RWPE1 (cell line): ENCODE measurements around the gene PER1.
"Not testable (repeated sequence)": the region's sequence is repeated elsewhere in the genome, so short reads cannot be mapped to it uniquely, and the experiment has no call there.

Experiments used
- CTCF ChIA-PET: fragments of 350-600 bp; sonication (Branson Sonifier 250); formaldehyde crosslinking; extraction: SDS; loops from one replicate; lab custom pipeline; 2021; lab: Yijun Ruan, JAX
- POLR2A ChIA-PET: fragments of 400-600 bp; formaldehyde crosslinking; extraction: SDS; loops from one replicate; lab custom pipeline; 2020; ENCODE audit warnings: antibody characterized with exemption; ENCODE audit not compliant: low non-redundant PET; lab: Yijun Ruan, JAX
- DNase-seq: peaks from one replicate; pipeline ENCODE4 v3.0.0; 2012; ENCODE audit warnings: low spot score
- H3K27ac ChIP-seq: fragments of 450-650 bp; 2 replicates; pipeline ENCODE4 v1.5.1; 2017
- TF ChIP-seq, protein P1 (sequence below): fragments of 450-650 bp; conservative IDR thresholded peaks from 2 replicates; pipeline ENCODE4 v1.5.1; 2017; ENCODE audit warnings: low read depth, mild to moderate bottlenecking

The PER1 gene

GRCh38 chr17:8110907-8111306 is 41.3 kb downstream of the PER1 start:
- POLR2A ChIA-PET: no interaction called here

DNA sequence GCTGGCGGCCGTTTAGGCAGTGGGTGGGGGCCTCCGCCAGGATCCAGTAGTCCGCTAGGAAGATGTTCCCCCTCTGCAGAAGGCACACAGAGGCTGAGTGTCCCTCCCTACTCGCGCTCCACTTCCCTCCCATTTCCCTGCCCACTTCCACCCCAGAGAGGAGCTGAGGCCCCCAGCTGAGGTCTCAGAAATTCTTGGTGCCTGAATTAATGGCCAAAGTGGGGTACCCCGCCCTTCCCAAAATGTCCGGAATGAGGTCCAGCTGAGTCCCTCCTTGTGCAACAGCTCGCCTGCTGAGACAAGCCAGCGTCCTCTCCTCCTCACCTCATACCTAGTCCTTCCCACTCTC is 41.8 kb downstream of the PER1 start:
- CTCF ChIA-PET: interaction anchor here (0.6 to 2.4 kb wide), 17 partner anchors 9 to 170 kb away, joined by 3 to 16 read pairs (median 4); no protein-coding TSS in a partner anchor
- no peak overlapping the region; the same call in 1 of the 2 replicates for H3K27ac ChIP-seq
- POLR2A ChIA-PET: no interaction called here
- no peak for DNase-seq
- TF ChIP-seq, protein P1, sequence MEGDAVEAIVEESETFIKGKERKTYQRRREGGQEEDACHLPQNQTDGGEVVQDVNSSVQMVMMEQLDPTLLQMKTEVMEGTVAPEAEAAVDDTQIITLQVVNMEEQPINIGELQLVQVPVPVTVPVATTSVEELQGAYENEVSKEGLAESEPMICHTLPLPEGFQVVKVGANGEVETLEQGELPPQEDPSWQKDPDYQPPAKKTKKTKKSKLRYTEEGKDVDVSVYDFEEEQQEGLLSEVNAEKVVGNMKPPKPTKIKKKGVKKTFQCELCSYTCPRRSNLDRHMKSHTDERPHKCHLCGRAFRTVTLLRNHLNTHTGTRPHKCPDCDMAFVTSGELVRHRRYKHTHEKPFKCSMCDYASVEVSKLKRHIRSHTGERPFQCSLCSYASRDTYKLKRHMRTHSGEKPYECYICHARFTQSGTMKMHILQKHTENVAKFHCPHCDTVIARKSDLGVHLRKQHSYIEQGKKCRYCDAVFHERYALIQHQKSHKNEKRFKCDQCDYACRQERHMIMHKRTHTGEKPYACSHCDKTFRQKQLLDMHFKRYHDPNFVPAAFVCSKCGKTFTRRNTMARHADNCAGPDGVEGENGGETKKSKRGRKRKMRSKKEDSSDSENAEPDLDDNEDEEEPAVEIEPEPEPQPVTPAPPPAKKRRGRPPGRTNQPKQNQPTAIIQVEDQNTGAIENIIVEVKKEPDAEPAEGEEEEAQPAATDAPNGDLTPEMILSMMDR: peak; percentile 66

More at GRCh38 chr17:8110907-8111306, 41.3 kb downstream of the PER1 start:
- CTCF ChIA-PET: interaction anchor here (0.6 to 2.4 kb wide), 18 partner anchors 8 to 189 kb away, joined by 3 to 16 read pairs (median 4); no protein-coding TSS in a partner anchor
- no peak for DNase-seq
- TF ChIP-seq, protein P1: no peak
- H3K27ac ChIP-seq: no peak overlapping the region; the same call in 1 of the 2 replicates

DNA sequence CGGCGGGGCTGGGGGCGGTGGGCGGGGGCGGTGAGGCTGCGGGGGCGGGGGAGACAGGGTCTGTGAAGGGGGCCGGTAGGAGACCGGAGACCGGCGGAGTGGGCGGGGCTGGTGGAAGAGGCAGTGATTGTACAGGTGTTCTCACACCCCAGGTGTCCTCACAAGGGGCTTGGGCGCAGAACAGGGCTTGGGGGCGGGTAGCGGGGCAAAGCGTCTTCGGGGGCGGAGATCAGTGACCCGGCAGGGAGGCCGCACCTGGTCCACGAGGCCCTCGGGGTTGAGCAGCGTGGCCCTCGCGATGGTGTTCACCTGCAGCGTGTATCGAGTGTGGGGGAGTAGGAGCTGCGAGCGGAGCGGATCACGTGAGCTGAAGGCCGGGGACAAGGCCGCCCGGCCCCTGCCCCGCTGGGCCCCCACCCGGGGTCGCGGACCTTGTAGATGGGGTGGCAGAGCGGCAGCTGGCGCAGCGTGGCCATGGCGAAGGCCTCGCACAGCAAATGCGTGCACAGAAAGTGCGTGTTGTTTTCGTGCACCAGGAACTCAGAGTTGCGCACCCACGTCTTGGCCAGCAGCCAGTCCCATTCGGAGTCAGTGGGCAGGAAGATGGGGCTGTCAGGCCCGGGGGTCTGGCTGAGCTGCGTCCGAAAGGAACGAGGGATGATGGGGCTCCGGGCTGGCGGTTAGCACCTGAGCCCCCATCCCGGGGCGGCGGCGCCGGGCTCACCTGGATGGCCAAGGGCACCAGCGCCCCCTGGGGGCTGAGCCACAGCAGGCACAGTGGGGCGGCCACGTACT is 42.3 kb downstream of the PER1 start:
- ChIA-PET POLR2A (interaction anchor here (0.6 kb wide), 1 partner anchor 62 kb away, joined by 4 read pairs; no protein-coding TSS in a partner anchor), CTCF (interaction anchor here (0.6 to 2.4 kb wide), 17 partner anchors 9 to 399 kb away, joined by 3 to 16 read pairs (median 5); no protein-coding TSS in a partner anchor)
- H3K27ac ChIP-seq: no peak overlapping the region; the same call in 1 of the 2 replicates
- TF ChIP-seq, protein P1: peak; percentile 92
- peak; percentile 55 for DNase-seq

- no peak overlapping the region for H3K27ac ChIP-seq
- ChIA-PET CTCF (interaction anchor here (0.6 to 2.4 kb wide), 10 partner anchors 10 to 398 kb away, joined by 3 to 16 read pairs (median 4); no protein-coding TSS in a partner anchor), POLR2A (interaction anchor here (0.6 kb wide), 1 partner anchor 63 kb away, joined by 4 read pairs; no protein-coding TSS in a partner anchor)
- DNase-seq: no peak
- TF ChIP-seq, protein P1: no peak
These were observed 43.1 kb downstream of the PER1 start for GRCh38 chr17:8108972-8109660.

GRCh38 chr17:8106980-8107379 is 45.2 kb downstream of the PER1 start:
- CTCF ChIA-PET: interaction anchor here (0.8 to 1.3 kb wide), 4 partner anchors 14 to 33 kb away, joined by 3 to 5 read pairs (median 4); no protein-coding TSS in a partner anchor
- peak overlapping the region; percentile 60 for H3K27ac ChIP-seq
- POLR2A ChIA-PET, DNase-seq: not testable (repeated sequence)

DNA sequence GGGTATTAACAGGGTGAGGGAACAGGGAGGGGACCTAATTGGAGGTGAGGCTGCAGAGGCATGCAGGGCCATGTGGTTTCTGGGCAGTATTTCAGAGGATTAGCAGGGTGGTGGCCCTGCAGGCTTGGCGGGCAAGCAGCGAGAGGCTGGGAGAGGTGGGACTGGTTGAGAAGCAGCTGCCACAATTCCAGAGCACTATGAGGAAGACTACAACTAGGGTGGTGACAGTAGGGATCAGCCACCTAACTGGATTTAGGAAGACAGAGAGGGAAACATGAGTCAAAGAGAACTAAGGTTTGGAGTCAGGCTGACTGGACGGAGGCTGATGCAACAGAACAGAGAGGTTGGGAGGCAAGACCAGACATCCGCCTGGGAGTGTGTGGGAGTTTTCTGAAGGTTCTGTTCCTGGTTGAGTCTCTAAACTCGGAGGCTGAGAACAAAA is 46.2 kb downstream of the PER1 start:
- TF ChIP-seq, protein P1: no peak
- H3K27ac ChIP-seq: peak overlapping the region; percentile 83
- ChIA-PET CTCF (interaction anchor here (0.6 to 1.5 kb wide), 5 partner anchors 13 to 194 kb away, joined by 3 to 5 read pairs (median 3); no protein-coding TSS in a partner anchor), POLR2A (no interaction called here)
- peak; percentile 58 for DNase-seq
